DMS 273 (cell line): Measurements from ENCODE around the gene SETD1A.
A peak's percentile ranks its signal among the peaks of the same experiment; 100 is the strongest.
"Not testable (repeated sequence)": the region's sequence is repeated elsewhere in the genome, so short reads cannot be mapped to it uniquely, and the experiment has no call there.

Experiments
- DNase-seq: peaks from one replicate; lab custom pipeline; 2025; ENCODE audit not compliant: unreplicated experiment; lab: John Stamatoyannopoulos, UW

SETD1A gene

GRCh38 chr16:30928390-30928789 lies 29.2 kb upstream of the SETD1A start:
- no peak for DNase-seq

GRCh38 chr16:30929167-30929566 lies 28.4 kb upstream of the SETD1A start:
- DNase-seq = no peak

GRCh38 chr16:30930160-30930571 lies 27.4 kb upstream of the SETD1A start:
- no peak for DNase-seq

GRCh38 chr16:30931068-30931650 lies 26.4 kb upstream of the SETD1A start:
- DNase-seq = no peak

DNA sequence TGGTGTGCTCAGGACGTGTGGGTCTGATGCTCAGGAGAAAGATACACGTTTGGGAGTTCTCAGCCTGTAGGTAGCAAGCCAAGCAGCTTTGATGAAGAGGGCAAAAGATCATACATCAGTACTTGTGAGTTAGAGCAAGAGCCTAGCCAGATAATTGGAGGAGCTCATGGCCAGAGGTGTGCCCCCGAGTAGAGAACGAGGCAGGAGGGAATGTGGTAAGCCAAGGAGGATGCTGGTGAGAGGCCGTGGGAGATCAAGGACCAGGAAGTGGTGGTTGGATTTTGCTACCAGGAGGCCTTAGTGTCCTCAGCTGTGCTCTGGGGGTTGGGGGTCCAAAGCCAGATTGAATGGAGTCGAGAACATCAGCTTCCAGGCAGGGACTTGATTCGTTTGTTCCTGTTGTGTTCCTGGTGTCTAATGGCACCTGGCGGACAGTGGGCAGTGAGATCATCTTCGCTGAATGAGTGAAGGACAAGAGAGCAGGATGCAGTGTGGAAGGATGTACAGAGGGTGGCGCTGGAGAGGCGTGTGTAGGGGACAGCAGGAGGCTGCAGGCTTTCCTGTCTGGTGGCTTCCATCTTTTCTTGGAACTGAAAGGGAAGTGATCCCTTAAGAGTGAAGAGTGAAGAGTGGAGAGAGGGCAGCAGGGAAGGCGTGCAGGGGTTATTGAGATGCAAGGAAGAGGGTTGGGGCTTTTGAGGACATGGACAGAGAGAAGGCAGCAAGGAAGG lies 22.6 kb upstream of the SETD1A start:
- DNase-seq = peak; percentile 73

- DNase-seq = no peak
Measured at GRCh38 chr16:30937692-30938091, 19.9 kb upstream of the SETD1A start.

DNA sequence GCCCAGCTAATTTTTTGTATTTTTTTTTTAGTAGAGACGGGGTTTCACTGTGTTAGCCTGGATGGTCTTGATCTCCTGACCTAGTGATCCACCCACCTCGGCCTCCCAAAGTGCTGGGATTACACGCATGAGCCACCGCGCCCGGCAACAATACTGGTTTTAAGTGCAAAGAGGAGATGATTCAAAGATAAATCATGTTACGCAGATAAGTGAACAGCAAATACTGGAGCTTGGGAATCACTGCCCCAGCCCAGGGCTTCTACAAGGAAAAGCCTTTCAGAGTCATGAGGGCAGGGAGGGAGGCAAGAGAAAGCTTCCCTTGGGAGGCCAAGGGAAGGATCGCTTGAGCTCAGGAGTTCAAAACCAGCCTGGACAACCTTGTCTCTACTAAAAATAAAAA lies 18.0 kb upstream of the SETD1A start:
- DNase-seq = not testable (repeated sequence)

DNA sequence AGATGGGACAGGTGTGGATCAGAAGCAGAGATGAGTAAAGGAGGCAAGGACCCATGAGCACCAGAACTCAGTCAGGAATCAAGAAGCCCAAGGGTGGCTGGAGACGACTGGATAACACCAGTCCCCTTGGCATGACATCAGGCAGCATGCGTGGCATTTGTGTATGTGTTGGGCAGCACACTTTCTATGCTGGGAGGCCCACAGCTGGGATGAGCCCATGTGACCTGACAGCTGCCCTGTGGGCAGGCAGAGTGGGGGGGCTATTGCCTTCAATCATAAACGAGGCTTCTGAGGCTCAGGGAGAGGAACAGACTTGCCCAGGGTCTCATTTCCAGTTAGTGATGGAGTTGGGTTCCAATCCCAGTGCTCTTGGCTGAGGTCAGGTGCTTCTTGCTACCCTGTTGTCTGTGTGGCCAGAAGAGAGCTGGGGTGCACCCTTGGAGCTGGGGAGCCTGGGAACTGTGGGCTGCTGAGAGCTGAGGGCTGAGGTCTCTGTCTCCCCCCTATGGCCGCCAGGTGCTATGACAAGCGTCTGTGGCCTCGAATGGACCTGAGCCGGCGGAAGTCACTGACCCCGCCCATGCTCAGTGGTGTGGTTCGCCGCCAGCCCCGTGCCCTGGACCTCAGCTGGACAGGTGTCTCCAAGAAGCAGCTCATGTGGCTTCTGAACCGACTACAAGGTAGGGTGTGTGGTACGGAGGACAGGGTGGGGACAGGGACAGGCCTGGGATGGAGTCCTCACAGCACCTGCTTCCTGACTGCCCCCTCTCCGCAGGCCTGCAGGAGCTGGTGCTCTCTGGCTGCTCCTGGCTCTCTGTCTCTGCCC lies 15.7 kb upstream of the SETD1A start:
- DNase-seq = peak; percentile 81

DNA sequence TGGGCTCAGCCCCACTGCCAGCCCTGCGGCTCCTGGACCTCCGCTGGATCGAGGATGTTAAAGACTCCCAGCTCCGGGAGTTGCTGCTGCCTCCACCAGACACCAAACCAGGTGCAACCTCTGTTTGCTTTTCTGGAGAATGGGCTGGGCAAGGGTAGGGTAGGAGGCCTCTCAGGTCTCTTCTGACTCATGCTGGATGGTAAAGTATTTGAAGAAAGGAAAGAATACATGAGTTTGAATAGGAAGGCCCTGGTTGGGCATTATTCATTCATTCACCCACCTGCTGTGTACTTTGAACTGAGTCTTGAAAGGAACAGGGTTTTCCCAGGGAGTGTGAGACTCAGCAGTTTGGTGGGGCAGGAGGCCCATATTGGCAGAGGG lies 15.1 kb upstream of the SETD1A start:
- no peak for DNase-seq

DNA sequence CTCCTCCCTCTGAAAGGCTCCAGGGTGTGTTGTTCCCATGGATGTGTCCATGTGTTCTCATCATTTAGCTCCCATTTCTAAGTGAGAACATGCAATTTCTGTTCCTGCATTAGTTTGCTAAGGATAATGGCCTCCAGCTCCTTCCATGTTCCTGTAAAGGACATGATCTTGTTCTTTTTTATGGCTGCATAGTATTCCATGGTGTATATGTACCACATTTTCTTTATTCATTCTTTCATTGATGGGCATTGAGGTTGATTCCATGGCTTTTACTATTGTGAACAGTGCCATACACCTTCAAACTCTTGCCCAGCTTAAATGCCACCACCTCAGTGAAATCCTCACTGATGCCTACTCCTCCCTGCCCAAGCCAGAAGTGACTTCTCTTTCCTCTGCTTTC lies 13.2 kb upstream of the SETD1A start:
- no peak for DNase-seq

- DNase-seq = no peak
Measured at GRCh38 chr16:30946671-30947540, 10.6 kb upstream of the SETD1A start.

GRCh38 chr16:30947541-30947858 lies 10.1 kb upstream of the SETD1A start:
- no peak for DNase-seq

DNA sequence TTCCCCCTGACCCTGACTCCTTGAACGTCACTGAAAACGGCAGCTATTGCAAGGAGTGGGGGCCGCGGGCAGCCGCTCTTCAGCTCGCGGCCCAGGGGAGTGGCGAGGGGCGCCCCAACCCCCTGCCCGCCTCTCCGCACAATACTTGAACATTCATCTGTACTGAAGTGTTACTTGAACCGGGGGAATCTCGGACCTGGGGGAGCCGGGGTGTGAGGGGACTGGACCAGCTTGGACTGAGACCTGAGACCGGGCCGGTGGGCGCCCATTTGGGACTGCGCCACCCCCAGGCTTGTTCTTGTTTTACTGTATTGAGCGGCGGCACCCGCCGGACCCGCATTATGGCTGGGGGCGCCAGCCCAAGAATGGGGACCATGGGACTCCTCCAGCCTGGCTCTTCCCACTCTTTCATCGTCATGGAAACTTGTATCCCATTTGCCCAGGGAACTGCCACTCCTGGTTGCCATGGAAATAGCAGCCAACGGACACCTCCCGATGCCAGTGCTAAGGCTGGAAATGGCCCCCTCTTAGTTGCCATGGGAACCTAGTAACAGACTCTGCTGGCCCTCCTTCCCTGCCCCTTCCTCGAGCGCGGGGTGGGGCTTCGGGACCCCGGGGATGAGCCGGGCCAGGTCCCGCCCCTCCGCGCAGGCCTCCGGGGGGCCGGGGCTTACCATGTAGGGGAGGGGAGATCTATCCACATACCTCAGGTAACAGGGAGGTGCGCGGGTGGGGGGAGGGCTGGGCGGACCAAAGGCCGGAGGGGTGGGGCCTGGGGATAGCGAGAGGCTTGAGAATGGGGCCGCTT lies 9.5 kb upstream of the SETD1A start:
- DNase-seq = peak; percentile 99

DNA sequence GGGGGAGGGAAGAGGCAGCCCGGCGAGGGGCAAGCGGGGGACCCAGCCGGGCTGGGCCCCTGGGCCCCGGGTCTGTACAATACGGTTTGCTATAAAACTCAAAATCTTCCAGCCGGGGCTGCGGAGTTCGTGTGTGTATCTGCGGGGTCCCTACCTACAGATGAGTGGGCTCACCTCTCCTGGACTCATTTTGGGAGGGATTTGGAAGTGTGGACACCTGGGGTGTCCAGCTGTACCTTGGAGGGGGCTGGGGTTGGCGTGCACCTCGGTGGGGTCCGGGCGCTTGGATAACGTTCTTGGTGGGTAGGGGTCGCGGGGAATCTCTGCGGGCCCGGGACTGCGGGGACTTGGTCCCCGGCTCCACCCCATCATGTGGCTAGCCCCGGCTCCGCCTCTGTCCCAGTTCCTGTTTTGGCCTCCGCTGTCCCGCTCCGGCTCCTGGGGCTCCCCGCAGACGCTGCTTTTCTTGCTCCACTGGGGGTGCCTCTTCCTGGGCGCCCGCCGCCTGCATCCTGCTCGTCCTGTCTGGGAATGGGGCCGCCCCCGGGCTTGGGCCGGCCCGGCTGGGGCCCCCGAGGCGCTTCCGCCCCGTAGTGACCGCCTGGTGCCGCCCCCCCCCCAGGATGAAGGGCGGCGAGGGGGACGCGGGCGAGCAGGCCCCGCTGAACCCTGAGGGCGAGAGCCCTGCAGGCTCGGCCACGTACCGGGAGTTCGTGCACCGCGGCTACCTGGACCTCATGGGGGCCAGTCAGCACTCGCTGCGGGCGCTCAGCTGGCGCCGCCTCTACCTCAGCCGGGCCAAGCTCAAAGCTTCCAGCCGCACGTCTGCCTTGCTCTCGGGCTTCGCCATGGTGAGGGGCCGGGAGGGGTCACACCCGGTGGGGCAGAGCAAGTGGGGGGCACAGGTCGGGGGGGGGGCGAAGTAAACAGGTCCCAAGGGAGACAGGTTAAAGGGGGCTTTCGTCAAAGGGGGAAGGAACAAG lies 8.6 kb upstream of the SETD1A start, which contains the start of gene ORAI3:
TSS of gene ORAI3 (plus strand) at position 402 of the 983 bp plus-strand sequence. CDS start at position 624, 222 bp downstream.
- DNase-seq = peak; percentile 76

DNA sequence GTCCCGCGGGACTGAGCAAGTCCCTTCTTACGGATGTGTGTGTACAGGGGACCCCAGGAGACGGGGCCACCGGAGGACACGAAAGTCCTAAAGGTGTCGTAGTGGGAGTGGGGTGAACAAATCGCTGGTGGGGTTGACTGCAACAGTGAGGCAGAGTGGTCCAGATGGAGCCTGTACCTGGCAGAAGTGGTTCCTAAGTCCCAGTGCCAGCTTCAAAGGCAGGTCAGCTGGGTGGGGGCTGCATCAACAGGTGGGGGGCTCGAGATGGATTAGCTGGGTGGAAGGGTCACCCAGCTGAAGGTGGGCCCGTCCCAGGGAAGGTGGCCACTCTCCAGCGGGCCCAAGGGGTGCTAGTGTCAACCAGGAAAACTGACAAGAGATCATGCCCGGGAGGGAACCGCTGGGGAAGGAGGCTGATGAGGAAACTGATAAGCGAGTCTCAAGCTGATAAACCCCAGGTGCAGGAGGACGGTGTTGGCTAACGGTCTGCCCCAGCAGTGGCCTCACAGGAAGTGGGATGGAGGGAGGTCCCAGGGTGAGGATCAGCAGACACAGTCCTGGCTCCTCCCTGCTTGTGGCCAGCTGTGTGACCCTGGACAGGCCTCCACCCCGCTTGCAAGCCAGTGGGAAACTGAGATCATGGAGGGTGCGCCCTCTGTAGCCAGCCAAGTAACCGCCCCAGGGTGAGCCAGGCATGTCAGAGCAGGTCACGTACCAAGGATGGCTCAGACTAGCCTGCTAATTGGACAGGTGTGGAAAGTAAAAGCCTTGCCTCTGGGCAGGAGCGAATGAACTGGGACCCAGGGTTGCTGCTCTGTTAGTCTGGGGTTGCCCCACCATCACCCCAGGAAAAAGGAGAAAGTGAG lies 7.7 kb upstream of the SETD1A start:
- DNase-seq = peak; percentile 67

DNA sequence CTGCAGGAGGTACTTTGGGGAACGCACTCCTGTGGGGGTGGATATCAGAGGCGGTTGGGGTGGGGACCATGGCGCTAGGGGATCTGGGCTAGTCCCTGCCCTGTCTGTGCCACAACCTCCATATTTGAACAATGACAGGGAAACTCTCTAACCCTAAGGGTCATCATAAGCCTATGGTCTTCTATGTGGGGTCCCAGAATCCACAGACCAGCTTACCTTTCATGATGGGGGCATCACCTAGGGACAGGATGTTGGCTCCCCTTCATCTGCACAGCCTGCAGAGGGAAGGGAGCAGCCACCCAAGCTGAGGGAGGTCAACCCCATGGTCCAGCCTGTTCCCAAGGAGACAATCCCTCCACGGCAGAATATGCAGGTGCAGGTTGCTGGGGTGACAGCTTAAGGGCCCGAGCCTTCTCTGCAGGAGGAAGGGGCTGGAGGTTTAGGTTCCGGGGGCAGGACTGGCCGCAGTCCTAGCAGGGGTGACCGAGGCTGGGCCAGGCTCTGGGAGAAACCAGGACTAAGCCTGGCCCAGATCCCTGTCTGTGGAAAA lies 7.0 kb upstream of the SETD1A start:
- DNase-seq = no peak

GRCh38 chr16:30951193-30951592 lies 6.4 kb upstream of the SETD1A start:
- no peak for DNase-seq

DNA sequence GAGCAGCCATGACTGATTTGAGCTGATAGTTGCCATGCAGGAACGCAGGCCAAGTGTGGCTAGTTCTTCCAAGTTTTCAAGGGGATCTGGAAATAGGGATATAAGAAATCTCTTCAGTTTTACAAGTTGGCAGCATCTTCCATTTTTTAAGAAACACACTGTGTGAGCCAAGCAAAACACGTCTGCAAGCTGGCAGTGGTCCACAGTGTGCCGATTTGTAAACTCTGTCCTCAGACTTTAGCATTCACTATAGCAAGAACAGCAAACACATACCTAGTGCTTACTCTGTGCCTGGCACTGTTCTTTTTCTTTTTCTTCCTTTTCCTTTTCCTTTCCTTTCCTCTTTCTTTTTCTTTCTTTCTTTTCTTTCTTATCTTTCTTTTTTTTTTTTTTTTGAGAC lies 5.8 kb upstream of the SETD1A start:
- peak; percentile 39 for DNase-seq
